Peyer's patch (tissue), 4 donors: Measurements from ENCODE around the gene GOLGA8K.
"Not testable (repeated sequence)": the region's sequence is repeated elsewhere in the genome, so short reads cannot be mapped to it uniquely, and the experiment has no call there.

Experiments used
- POLR2A ChIP-seq, 2 donors: fragments of 450-650 bp; IDR thresholded peaks; one replicate each; pipeline ENCODE4 v1.5.1; 2017; ENCODE audit warnings: antibody characterized with exemption in 2 of 2, mild to moderate bottlenecking in 2 of 2, moderate library complexity in 2 of 2
- TF ChIP-seq, protein P1 (sequence below), 6 experiments: fragments of 450-650 bp in 4 of 6; fragments of 200-600 bp in 2 of 6; sonication (generic) in 1 of 6; IDR thresholded peaks; one replicate each; pipeline ENCODE4 v1.5.1; 2017 to 2019; ENCODE audit warnings: antibody characterized with exemption in 6 of 6, mild to moderate bottlenecking in 3 of 6, moderate library complexity in 1 of 6

DNA sequence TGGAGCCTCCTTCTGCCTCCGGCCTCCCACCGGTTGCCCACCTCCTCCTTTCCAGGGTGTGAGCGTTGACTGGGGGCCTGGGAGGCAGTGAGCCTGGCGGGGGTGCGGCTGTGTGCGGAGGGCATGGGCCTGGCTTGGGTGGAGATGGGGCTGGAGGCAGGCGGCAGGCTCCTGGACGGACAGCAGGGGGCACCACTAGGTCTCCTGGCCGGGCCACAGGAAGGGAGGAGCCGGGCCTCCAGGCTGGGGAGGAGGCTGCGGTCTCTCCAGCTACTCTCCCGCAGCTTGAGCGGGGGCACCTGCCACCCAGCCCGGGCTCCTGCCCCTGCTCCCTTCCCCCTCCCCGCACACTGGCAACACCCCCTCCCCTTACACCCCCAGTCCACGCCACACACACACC, 38.1 kb downstream of the GOLGA8K start:
- TF ChIP-seq POLR2A (IDR thresholded peaks at IDR 0.05): not testable (repeated sequence)
- TF ChIP-seq, protein P1, sequence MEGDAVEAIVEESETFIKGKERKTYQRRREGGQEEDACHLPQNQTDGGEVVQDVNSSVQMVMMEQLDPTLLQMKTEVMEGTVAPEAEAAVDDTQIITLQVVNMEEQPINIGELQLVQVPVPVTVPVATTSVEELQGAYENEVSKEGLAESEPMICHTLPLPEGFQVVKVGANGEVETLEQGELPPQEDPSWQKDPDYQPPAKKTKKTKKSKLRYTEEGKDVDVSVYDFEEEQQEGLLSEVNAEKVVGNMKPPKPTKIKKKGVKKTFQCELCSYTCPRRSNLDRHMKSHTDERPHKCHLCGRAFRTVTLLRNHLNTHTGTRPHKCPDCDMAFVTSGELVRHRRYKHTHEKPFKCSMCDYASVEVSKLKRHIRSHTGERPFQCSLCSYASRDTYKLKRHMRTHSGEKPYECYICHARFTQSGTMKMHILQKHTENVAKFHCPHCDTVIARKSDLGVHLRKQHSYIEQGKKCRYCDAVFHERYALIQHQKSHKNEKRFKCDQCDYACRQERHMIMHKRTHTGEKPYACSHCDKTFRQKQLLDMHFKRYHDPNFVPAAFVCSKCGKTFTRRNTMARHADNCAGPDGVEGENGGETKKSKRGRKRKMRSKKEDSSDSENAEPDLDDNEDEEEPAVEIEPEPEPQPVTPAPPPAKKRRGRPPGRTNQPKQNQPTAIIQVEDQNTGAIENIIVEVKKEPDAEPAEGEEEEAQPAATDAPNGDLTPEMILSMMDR (IDR thresholded peaks at IDR 0.05): not testable (repeated sequence)
